HUDEP-2 (cell line): Measurements from ENCODE around the gene DIP2C.
"Not testable (repeated sequence)": the region's sequence is repeated elsewhere in the genome, so short reads cannot be mapped to it uniquely, and the experiment has no call there.

ENCODE experiments used
- DNase-seq, 76 experiments: peaks; one replicate each; lab custom pipeline; 2025; ENCODE audit not compliant: unreplicated experiment in 76 of 76; lab: John Stamatoyannopoulos, UW

The DIP2C gene

GRCh38 chr10:351770-352334 is 337.6 kb downstream of the DIP2C start:
- no peak for DNase-seq

- DNase-seq: no peak
Observed at GRCh38 chr10:350981-351501, 338.4 kb downstream of the DIP2C start.

GRCh38 chr10:349081-349480 is 340.4 kb downstream of the DIP2C start:
- DNase-seq: no peak

- no peak for DNase-seq
Observed at GRCh38 chr10:348456-348855, 341.0 kb downstream of the DIP2C start.

- not testable (repeated sequence) for DNase-seq
Observed at GRCh38 chr10:347774-348173, 341.7 kb downstream of the DIP2C start.

- DNase-seq: not testable (repeated sequence)
Observed at GRCh38 chr10:347190-347589, 342.3 kb downstream of the DIP2C start.

- DNase-seq: no peak
Observed at GRCh38 chr10:344582-345200, 344.8 kb downstream of the DIP2C start.

GRCh38 chr10:343231-344220 is 345.9 kb downstream of the DIP2C start:
- no peak for DNase-seq

- no peak for DNase-seq
Observed at GRCh38 chr10:341081-341740, 348.3 kb downstream of the DIP2C start.

GRCh38 chr10:340646-341045 is 348.8 kb downstream of the DIP2C start:
- DNase-seq: no peak

GRCh38 chr10:339038-339391 is 350.5 kb downstream of the DIP2C start:
- no peak for DNase-seq

GRCh38 chr10:338171-339037 is 351.1 kb downstream of the DIP2C start:
- DNase-seq: no peak

GRCh38 chr10:336247-336646 is 353.2 kb downstream of the DIP2C start:
- no peak for DNase-seq

- DNase-seq: no peak
Observed at GRCh38 chr10:335151-335800, 354.2 kb downstream of the DIP2C start.

- DNase-seq: no peak
Observed at GRCh38 chr10:331186-331585, 358.3 kb downstream of the DIP2C start.

GRCh38 chr10:329361-330099 is 359.9 kb downstream of the DIP2C start:
- peak in 75 of 76 experiments; percentile 4 to 83 (median 65) for DNase-seq

GRCh38 chr10:327889-328852 is 361.3 kb downstream of the DIP2C start:
- DNase-seq: no peak
